Right lobe of liver (tissue), 6 donors: ENCODE results near the gene MPDU1. TPM values are rescaled to one million over a fixed set of nuclear protein-coding genes. Genes with fewer than 3 reads are reported as not detected.

ENCODE experiments used
- ATAC-seq, 4 donors: fragments of 200-7000 bp; cut with Tn5 transposase; one replicate each; pipeline ENCODE4 v1.9.1; 2020; ENCODE audit warnings: mild to moderate bottlenecking in 4 of 4, moderate library complexity in 4 of 4
- DNase-seq, 3 donors: peaks; one replicate each; pipeline ENCODE4 v3.0.0-alpha.2; 2020
- H3K27ac ChIP-seq, 3 donors: fragments of 200-600 bp; one replicate each; pipeline ENCODE4 v1.8.0; 2022
- H3K27me3 ChIP-seq, 2 donors: fragments of 200-600 bp; one replicate each; pipeline ENCODE4 v1.8.0; 2022
- H3K36me3 ChIP-seq, 4 donors: fragments of 200-600 bp; sonication (generic) in 1 of 4; one replicate each; pipeline versions ENCODE4 v1.5.1 to v1.8.0; 2017 to 2022; ENCODE audit warnings: control low read depth in 1 of 4
- H3K4me1 ChIP-seq, 4 donors: fragments of 200-600 bp; sonication (generic) in 1 of 4; one replicate each; pipeline versions ENCODE4 v1.5.1 to v1.8.0; 2017 to 2022; ENCODE audit warnings: control low read depth in 1 of 4
- H3K4me3 ChIP-seq, 3 donors: fragments of 200-600 bp; one replicate each; pipeline ENCODE4 v1.8.0; 2022
- H3K9me3 ChIP-seq, 4 donors: fragments of 200-600 bp; sonication (generic) in 1 of 4; one replicate each; pipeline versions ENCODE4 v1.5.1 to v1.8.0; 2017 to 2022; ENCODE audit warnings: control low read depth in 1 of 4
- CTCF ChIP-seq, 4 donors: fragments of 200-600 bp in 3 of 4; fragments of 450-650 bp in 1 of 4; IDR thresholded peaks; one replicate each; pipeline versions ENCODE4 v1.5.1 to v1.8.0; 2016 to 2022; ENCODE audit warnings: antibody characterized with exemption in 4 of 4, mild to moderate bottlenecking in 2 of 4
- POLR2A ChIP-seq: fragments of 450-650 bp; IDR thresholded peaks from one replicate; pipeline ENCODE4 v1.6.1; 2017; ENCODE audit warnings: antibody characterized with exemption, mild to moderate bottlenecking
- WGBS: methylation state at CpG from one replicate; pipeline ENCODE4 v1.1.6; 2018; ENCODE audit warnings: low coverage, low lambda C conversion rate; ENCODE audit not compliant: insufficient coverage; ENCODE audit errors: missing lambda C conversion rate; 5-methylcytosine and 5-hydroxymethylcytosine counted together
- intact Hi-C, 2 donors: fragments of 100-400 bp; cut with DNase I; formaldehyde crosslinking; loops; one replicate each; pipeline versions ENCODE4 v1.11.2 to v1.14.1; 2022
- total RNA-seq, 6 experiments: library from RNA; depleted of rRNA in 2 of 6; stranded (reverse); fragments of >200 nt in 2 of 6; fragmentation: NEBNext Ultra II Directional in 3 of 6; extraction: Animal tissue kit (Norgen Biotek cat#: 25700) in 3 of 6; gene quantifications; one replicate each; pipeline versions ENCODE4 v1.1.0 to v1.2.4, GENCODE V29; 2016 to 2023
- donor health status: DM: no; HTN: yes; CAD: no.
- donor health status: DM: no; HTN: no; CAD: no.
- donor health status: DM: no; HTN: no; CAD: no.
- donor health status: DM: no; HTN: yes; CAD: no.
- donor health status: DM: no; HTN: yes; CAD: no.

MPDU1 gene
- total RNA-seq, 6 experiments from 2014 or later = 54.2 to 199 (median 63.3) TPM

GRCh38 chr17:7570351-7570750, 13.3 kb upstream of the MPDU1 start:
- WGBS = 88% methylated on average over 8 of the region's 10 CpGs
- no peaks in the 10 kb centered on the region for H3K27me3 ChIP-seq
- H3K9me3 ChIP-seq = no peaks in the 10 kb centered on the region
- H3K27ac ChIP-seq = no peak overlapping the region
- intact Hi-C loops = no loop called here
- peaks cover 3 to 35% (median 17%) of the 10 kb centered on the region in 4 donors for H3K36me3 ChIP-seq
- H3K4me1 ChIP-seq = peaks cover 0 to 23% (median 6%) of the 10 kb centered on the region in 4 donors
- ATAC-seq (no peak), DNase-seq (no peak)
- no peak overlapping the region for H3K4me3 ChIP-seq
- no peak for TF ChIP-seq CTCF (IDR thresholded peaks at IDR 0.05)
- TF ChIP-seq POLR2A = no peak

- no peak for TF ChIP-seq CTCF (IDR thresholded peaks at IDR 0.05)
- no peak for TF ChIP-seq POLR2A
- Histone ChIP-seq H3K4me1 (peaks cover 0 to 42% (median 11%) of the 10 kb centered on the region in 4 donors), H3K9me3 (no peaks in the 10 kb centered on the region), H3K27me3 (no peaks in the 10 kb centered on the region), H3K27ac (peak overlapping the region; percentile 47 to 75 (median 71)), H3K36me3 (peaks cover 20 to 39% (median 27%) of the 10 kb centered on the region in 4 donors), H3K4me3 (peak overlapping the region; percentile 43 to 100 (median 52))
- no peak for ATAC-seq
- 0% methylated on average over 6 of the region's 11 CpGs for WGBS
- peak in 1 of 3 donors; percentile 100 for DNase-seq
- intact Hi-C loops = no loop called here
Observed at GRCh38 chr17:7572338-7572587, 11.4 kb upstream of the MPDU1 start.

- peaks cover 0 to 46% (median 14%) of the 10 kb centered on the region in 4 donors for H3K4me1 ChIP-seq
- H3K27me3 ChIP-seq = no peaks in the 10 kb centered on the region
- WGBS = 1% methylated on average over 11 of the region's 73 CpGs
- peaks cover 25 to 44% (median 31%) of the 10 kb centered on the region in 4 donors for H3K36me3 ChIP-seq
- intact Hi-C loops = no loop called here
- TF ChIP-seq POLR2A (peak; percentile 99), CTCF (IDR thresholded peaks at IDR 0.05) (no peak)
- H3K4me3 ChIP-seq = peak overlapping the region; percentile 100
- ATAC-seq (peak; percentile 88 to 95 (median 92)), DNase-seq (peak; percentile 74 to 100 (median 99))
- H3K27ac ChIP-seq = peak overlapping the region; percentile 90 to 99 (median 96)
- H3K9me3 ChIP-seq = no peaks in the 10 kb centered on the region
Observed at GRCh38 chr17:7572588-7573323, 10.9 kb upstream of the MPDU1 start.

- intact Hi-C loops = no loop called here
- ATAC-seq (peak; percentile 53 to 63 (median 59)), DNase-seq (peak; percentile 89 to 90 (median 90))
- TF ChIP-seq CTCF (IDR thresholded peaks at IDR 0.05) (no peak), POLR2A (peak; percentile 22)
- Histone ChIP-seq H3K27ac (peak overlapping the region; percentile 90 to 99 (median 96)), H3K4me1 (peaks cover 0 to 48% (median 15%) of the 10 kb centered on the region in 4 donors), H3K36me3 (peaks cover 28 to 51% (median 37%) of the 10 kb centered on the region in 4 donors), H3K9me3 (no peaks in the 10 kb centered on the region), H3K4me3 (peak overlapping the region; percentile 100), H3K27me3 (no peaks in the 10 kb centered on the region)
- WGBS = no CpG with 5 or more reads among the region's 71 CpGs
Observed at GRCh38 chr17:7573324-7574080, 10.2 kb upstream of the MPDU1 start.
